Measurements from ENCODE around the gene KRT15.

KRT15 gene

DNA sequence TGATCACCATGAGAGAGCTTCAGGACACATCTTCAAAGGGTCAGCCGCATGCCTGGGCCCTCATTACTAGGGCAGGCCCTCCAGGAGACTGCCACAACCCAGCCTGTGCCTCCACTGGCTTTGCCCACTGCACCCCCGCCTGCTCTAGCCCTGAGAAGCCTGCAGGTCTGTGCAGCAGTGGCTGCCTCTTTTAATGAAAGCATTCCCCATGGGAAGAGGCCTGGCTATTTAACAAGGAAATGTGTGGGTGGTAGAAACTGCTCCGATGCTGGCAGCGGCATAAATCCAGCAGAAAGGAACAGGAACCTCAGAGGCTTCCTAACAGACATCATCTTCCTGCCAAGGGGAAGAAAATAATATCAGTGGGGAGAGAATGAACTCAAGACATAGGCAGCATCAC is 51.1 kb downstream of the KRT15 start:
- Histone ChIP-seq H3K27ac (no peak overlapping the region), H3K4me3 (ENCODE audit: low read depth, low read length) (no peak overlapping the region), H3K9me3 (ENCODE audit: severe bottlenecking) (peaks cover 33% of the 10 kb centered on the region), H3K36me3 (no peaks in the 10 kb centered on the region), H3K27me3 (ENCODE audit: insufficient read depth, low read depth, severe bottlenecking) (peaks cover 95% of the 10 kb centered on the region)
- TF ChIP-seq, protein P1, sequence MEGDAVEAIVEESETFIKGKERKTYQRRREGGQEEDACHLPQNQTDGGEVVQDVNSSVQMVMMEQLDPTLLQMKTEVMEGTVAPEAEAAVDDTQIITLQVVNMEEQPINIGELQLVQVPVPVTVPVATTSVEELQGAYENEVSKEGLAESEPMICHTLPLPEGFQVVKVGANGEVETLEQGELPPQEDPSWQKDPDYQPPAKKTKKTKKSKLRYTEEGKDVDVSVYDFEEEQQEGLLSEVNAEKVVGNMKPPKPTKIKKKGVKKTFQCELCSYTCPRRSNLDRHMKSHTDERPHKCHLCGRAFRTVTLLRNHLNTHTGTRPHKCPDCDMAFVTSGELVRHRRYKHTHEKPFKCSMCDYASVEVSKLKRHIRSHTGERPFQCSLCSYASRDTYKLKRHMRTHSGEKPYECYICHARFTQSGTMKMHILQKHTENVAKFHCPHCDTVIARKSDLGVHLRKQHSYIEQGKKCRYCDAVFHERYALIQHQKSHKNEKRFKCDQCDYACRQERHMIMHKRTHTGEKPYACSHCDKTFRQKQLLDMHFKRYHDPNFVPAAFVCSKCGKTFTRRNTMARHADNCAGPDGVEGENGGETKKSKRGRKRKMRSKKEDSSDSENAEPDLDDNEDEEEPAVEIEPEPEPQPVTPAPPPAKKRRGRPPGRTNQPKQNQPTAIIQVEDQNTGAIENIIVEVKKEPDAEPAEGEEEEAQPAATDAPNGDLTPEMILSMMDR (IDR thresholded peaks at IDR 0.05; ENCODE audit: low read depth, low read length) = no peak
- DNase-seq = no peak

- Histone ChIP-seq H3K4me3 (ENCODE audit: low read depth, low read length) (no peak within 1 kb of the TSS), H3K27me3 (ENCODE audit: insufficient read depth, low read depth, severe bottlenecking) (peaks cover 95% of the 10 kb centered on the region), H3K9me3 (ENCODE audit: severe bottlenecking) (peaks cover 30% of the 10 kb centered on the region), H3K36me3 (no peaks in the 10 kb centered on the region), H3K27ac (no peak within 1 kb of the TSS)
- DNase-seq = no peak
- TF ChIP-seq, protein P1 (IDR thresholded peaks at IDR 0.05; ENCODE audit: low read depth, low read length) = no peak
Measured at GRCh38 chr17:41466988-41467387, 51.7 kb downstream of the KRT15 start, which contains the start of gene KRT32. TSS of gene KRT32 (minus strand) at chr17:41467386. CDS start at chr17:41467325, 61 bp downstream.

DNA sequence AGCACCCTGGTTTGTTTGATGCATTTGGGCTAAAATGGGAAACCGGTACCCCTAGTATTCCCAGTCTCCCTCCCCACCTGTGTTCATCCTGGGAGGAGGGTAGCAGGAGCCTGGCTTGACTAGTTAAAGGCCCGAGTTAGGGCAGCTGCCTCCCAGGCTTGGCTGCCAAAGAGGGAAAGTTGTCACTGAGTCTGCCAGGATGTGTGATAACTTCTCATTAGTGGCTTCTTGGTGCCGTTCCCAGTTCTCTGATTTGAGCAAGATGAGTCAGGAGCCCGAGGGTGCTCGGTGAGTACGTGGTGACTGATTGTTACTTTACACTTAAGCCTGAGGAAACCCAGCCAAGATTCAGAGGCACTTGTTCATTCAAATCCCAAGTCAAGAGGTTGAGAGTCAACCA is 54.0 kb downstream of the KRT15 start:
- Histone ChIP-seq H3K9me3 (ENCODE audit: severe bottlenecking) (peaks cover 19% of the 10 kb centered on the region), H3K36me3 (no peaks in the 10 kb centered on the region), H3K27ac (no peak overlapping the region), H3K27me3 (ENCODE audit: insufficient read depth, low read depth, severe bottlenecking) (peaks cover 99% of the 10 kb centered on the region), H3K4me3 (ENCODE audit: low read depth, low read length) (no peak overlapping the region)
- no peak for DNase-seq
- TF ChIP-seq, protein P1 (IDR thresholded peaks at IDR 0.05; ENCODE audit: low read depth, low read length) = no peak

GRCh38 chr17:41464173-41464572 is 54.5 kb downstream of the KRT15 start:
- H3K4me3 ChIP-seq (ENCODE audit: low read depth, low read length) = no peak overlapping the region
- H3K27ac ChIP-seq = no peak overlapping the region
- TF ChIP-seq, protein P1 (IDR thresholded peaks at IDR 0.05; ENCODE audit: low read depth, low read length) = no peak
- peaks cover 17% of the 10 kb centered on the region for H3K9me3 ChIP-seq (ENCODE audit: severe bottlenecking)
- peaks cover 100% of the 10 kb centered on the region for H3K27me3 ChIP-seq (ENCODE audit: insufficient read depth, low read depth, severe bottlenecking)
- DNase-seq = no peak
- no peaks in the 10 kb centered on the region for H3K36me3 ChIP-seq

DNA sequence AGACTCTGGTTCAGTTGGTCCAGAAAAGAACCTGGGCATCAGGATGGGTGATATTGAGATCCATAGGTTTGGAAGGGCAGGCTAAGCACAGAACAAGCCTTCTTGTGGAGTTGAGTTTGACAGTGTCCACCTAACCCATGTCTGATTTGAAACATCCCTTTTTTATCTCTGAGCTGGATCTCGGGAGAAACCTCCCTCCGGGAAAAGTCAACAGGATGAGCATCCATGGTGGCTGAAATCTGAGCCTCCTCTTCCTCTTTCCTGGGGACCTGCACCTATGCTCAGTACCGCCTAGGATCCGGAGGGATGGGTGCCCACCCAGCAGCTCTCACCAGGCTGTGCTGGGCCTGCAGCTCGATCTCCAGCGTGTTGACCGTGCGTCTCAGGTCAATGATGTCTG is 54.9 kb downstream of the KRT15 start:
- Histone ChIP-seq H3K27me3 (ENCODE audit: insufficient read depth, low read depth, severe bottlenecking) (peaks cover 100% of the 10 kb centered on the region), H3K4me3 (ENCODE audit: low read depth, low read length) (no peak overlapping the region), H3K9me3 (ENCODE audit: severe bottlenecking) (peaks cover 13% of the 10 kb centered on the region), H3K36me3 (no peaks in the 10 kb centered on the region), H3K27ac (no peak overlapping the region)
- TF ChIP-seq, protein P1 (IDR thresholded peaks at IDR 0.05; ENCODE audit: low read depth, low read length) = no peak
- DNase-seq = no peak
